Fibroblast of skin of left quadriceps (primary cell): ENCODE results near the gene WDR18.

ENCODE experiments used
- DNase-seq, 2 experiments: peaks; one replicate each; pipeline ENCODE4 v3.0.0-alpha.2; 2013; ENCODE audit warnings: low read depth in 2 of 2

The WDR18 gene

DNA sequence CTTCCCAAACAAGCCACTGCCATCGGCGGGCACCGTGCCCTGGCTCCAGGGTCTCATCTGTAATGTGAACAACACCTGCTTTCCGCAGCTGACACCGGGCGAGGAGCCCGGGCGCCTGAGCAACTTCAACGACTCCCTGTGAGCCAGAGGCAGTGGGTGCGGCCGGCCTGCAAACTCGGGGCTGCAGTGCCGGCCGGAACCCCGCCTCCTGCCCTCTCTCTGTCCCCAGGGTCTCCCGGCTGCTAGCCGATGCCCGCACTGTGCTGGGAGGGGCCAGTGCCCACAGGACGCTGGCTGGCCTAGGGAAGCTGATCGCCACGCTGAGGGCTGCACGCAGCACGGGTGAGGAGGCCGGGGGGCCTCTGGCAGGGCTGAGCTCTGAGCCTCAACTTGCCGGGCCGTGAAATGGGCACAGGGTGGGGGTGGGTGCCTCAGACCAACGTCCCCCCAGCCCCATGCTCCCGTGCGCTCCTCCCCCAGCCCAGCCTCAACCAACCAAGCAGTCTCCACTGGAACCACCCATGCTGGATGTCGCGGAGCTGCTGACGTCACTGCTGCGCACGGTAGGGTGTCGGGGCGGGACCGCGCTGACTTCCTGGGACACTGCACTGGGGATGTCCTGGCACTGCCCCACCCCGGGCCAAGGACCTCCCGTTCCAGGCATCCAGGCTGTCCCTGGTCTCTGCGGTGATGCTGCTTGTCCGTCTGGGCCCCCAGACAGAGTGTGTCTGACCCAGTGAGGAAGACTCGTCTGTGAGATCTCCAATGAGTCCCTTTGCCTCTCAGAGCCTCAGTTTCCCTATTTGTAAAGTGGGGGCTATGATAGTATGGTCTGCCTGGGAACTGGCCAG, 57.9 kb downstream of the WDR18 start:
- no peak for DNase-seq

DNA sequence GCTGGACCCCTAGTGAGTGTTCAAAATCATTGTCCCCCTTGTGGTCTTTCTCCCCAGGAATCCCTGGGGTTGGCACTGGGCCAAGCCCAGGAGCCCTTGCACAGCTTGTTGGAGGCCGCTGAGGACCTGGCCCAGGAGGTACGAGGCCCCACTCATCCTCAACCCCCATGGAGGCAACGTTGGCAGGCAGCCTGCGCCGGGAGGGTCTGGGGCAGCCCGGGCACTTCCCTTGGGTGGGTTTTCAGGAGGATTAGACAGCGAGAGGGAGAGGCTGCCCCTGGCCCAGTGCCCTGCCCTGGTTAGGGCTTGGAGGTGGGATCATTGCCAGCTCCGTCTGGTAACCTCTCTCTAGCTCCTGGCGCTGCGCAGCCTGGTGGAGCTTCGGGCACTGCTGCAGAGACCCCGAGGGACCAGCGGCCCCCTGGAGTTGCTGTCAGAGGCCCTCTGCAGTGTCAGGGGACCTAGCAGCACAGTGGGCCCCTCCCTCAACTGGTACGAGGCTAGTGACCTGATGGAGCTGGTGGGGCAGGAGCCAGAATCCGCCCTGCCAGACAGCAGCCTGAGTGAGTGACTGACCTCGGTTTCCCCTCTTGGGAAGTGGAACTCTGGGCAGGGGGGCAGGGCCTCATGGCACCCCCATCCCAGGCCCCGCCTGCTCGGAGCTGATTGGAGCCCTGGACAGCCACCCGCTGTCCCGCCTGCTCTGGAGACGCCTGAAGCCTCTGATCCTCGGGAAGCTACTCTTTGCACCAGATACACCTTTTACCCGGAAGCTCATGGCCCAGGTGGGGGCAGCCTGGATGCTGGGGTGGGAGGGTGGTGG, 58.8 kb downstream of the WDR18 start:
- DNase-seq = no peak
